Glomerular endothelial cell (primary cell): Measurements from ENCODE around the gene ATF2. TPM values are rescaled to one million over a fixed set of nuclear protein-coding genes. Genes with fewer than 3 reads are reported as not detected.
"Not testable (repeated sequence)": the region's sequence is repeated elsewhere in the genome, so short reads cannot be mapped to it uniquely, and the experiment has no call there.

Source experiments
- DNase-seq: peaks from one replicate; pipeline ENCODE4 v3.0.0-alpha.2; 2011; ENCODE audit warnings: low read depth, low spot score; ENCODE audit errors: extremely low read depth
- total RNA-seq: library from RNA; depleted of rRNA; stranded (reverse); fragments of >200 nt; gene quantifications from 2 replicates; pipeline ENCODE4 v1.2.3, GENCODE V29; 2015

ATF2 gene
- total RNA-seq, 1 donor from 2014 or later = 47.4 TPM

- DNase-seq = no peak
Measured at GRCh38 chr2:175101514-175101913, 66.5 kb downstream of the ATF2 start.

- no peak for DNase-seq
Measured at GRCh38 chr2:175097297-175097696, 70.7 kb downstream of the ATF2 start.

GRCh38 chr2:175084117-175084516 is 83.9 kb downstream of the ATF2 start:
- DNase-seq = not testable (repeated sequence)

- DNase-seq = no peak
Measured at GRCh38 chr2:175080479-175080878, 87.5 kb downstream of the ATF2 start.

- DNase-seq = no peak
Measured at GRCh38 chr2:175076272-175076671, 91.7 kb downstream of the ATF2 start.

GRCh38 chr2:175074478-175074877 is 93.5 kb downstream of the ATF2 start:
- DNase-seq = no peak

GRCh38 chr2:175068534-175068933 is 99.5 kb downstream of the ATF2 start:
- no peak for DNase-seq

- DNase-seq = no peak
Measured at GRCh38 chr2:175066411-175066810, 101.6 kb downstream of the ATF2 start.

GRCh38 chr2:175064797-175065196 is 103.2 kb downstream of the ATF2 start:
- DNase-seq = no peak

- no peak for DNase-seq
Measured at GRCh38 chr2:175063741-175064140, 104.3 kb downstream of the ATF2 start.

- no peak for DNase-seq
Measured at GRCh38 chr2:175062787-175063585, 105.0 kb downstream of the ATF2 start.

- DNase-seq = no peak
Measured at GRCh38 chr2:175057078-175057685, 110.8 kb downstream of the ATF2 start.

- no peak for DNase-seq
Measured at GRCh38 chr2:175055993-175056392, 112.0 kb downstream of the ATF2 start.

GRCh38 chr2:175054340-175054739 is 113.7 kb downstream of the ATF2 start:
- DNase-seq = no peak

GRCh38 chr2:175049661-175050060 is 118.3 kb downstream of the ATF2 start:
- no peak for DNase-seq

- no peak for DNase-seq
Measured at GRCh38 chr2:175048275-175048674, 119.7 kb downstream of the ATF2 start.

GRCh38 chr2:175039490-175039889 is 128.5 kb downstream of the ATF2 start:
- no peak for DNase-seq

GRCh38 chr2:175039031-175039430 is 129.0 kb downstream of the ATF2 start:
- DNase-seq = no peak

GRCh38 chr2:175037941-175038340 is 130.1 kb downstream of the ATF2 start:
- no peak for DNase-seq

- no peak for DNase-seq
Measured at GRCh38 chr2:175036582-175037018, 131.4 kb downstream of the ATF2 start.

- no peak for DNase-seq
Measured at GRCh38 chr2:175035806-175036205, 132.2 kb downstream of the ATF2 start.

- no peak for DNase-seq
Measured at GRCh38 chr2:175034716-175035115, 133.3 kb downstream of the ATF2 start.
